DND-41 (cell line): Measurements from ENCODE around the gene TFDP2.
"Not testable (repeated sequence)": the region's sequence is repeated elsewhere in the genome, so short reads cannot be mapped to it uniquely, and the experiment has no call there.

Experiments used
- ATAC-seq: fragments of 200-7000 bp; cut with Tn5 transposase; 3 replicates; pipeline ENCODE4 v1.9.1; 2021; ENCODE audit warnings: low read depth; ENCODE audit not compliant: insufficient read depth
- DNase-seq: peaks from one replicate; pipeline ENCODE4 v3.0.0-alpha.2; 2020
- H2AFZ ChIP-seq: 2 replicates; pipeline ENCODE4 v1.6.0; 2012; ENCODE audit warnings: low read depth, low read length
- H3K27ac ChIP-seq: 2 replicates; pipeline ENCODE4 v1.5.1; 2012; ENCODE audit warnings: low read length, inconsistent platforms
- H3K27me3 ChIP-seq: fragments of 200-600 bp; sonication (generic); 2 replicates; pipeline ENCODE4 v1.6.0; 2012; ENCODE audit warnings: low read length, mild to moderate bottlenecking, inconsistent platforms; ENCODE audit not compliant: insufficient read depth, poor library complexity
- H3K36me3 ChIP-seq: 2 replicates; pipeline ENCODE4 v1.5.1; 2012; ENCODE audit warnings: low read length, inconsistent platforms; ENCODE audit not compliant: insufficient read depth
- H3K4me1 ChIP-seq: 2 replicates; pipeline ENCODE4 v1.5.1; 2012; ENCODE audit warnings: mild to moderate bottlenecking, low read length; ENCODE audit not compliant: insufficient read depth
- H3K4me2 ChIP-seq: 2 replicates; pipeline ENCODE4 v1.6.0; 2012; ENCODE audit warnings: mild to moderate bottlenecking, moderate library complexity, low read length, inconsistent platforms; ENCODE audit not compliant: insufficient read depth
- H3K4me3 ChIP-seq, 2 experiments: fragments of 200-600 bp in 1 of 2; shearing (Covaris generic) in 1 of 2; 2 replicates each; pipeline ENCODE4 v1.5.1; 2012 to 2016; ENCODE audit warnings: inconsistent platforms in 2 of 2, low read length in 2 of 2, mild to moderate bottlenecking in 2 of 2, low read depth in 1 of 2, moderate library complexity in 1 of 2
- H3K79me2 ChIP-seq: 2 replicates; pipeline ENCODE4 v1.6.0; 2012; ENCODE audit warnings: low read length, inconsistent platforms; ENCODE audit not compliant: insufficient read depth
- H3K9ac ChIP-seq: 2 replicates; pipeline ENCODE4 v1.6.0; 2012; ENCODE audit warnings: low read depth, mild to moderate bottlenecking, inconsistent platforms, low read length, moderate library complexity
- H3K9me3 ChIP-seq: 2 replicates; pipeline ENCODE4 v1.5.1; 2012; ENCODE audit warnings: low read length, moderate library complexity, mild to moderate bottlenecking, inconsistent platforms; ENCODE audit not compliant: insufficient read depth, severe bottlenecking
- H4K20me1 ChIP-seq: 2 replicates; pipeline ENCODE4 v1.6.0; 2012; ENCODE audit warnings: low read length; ENCODE audit not compliant: insufficient read depth
- CTCF ChIP-seq: IDR thresholded peaks from 2 replicates; pipeline ENCODE4 v1.5.1; 2012; ENCODE audit warnings: borderline replicate concordance, low read length, moderate library complexity, mild to moderate bottlenecking; ENCODE audit not compliant: poor library complexity, severe bottlenecking; ENCODE audit errors: extremely low read depth
- EZH2 ChIP-seq: IDR thresholded peaks from 3 replicates; pipeline ENCODE4 v1.6.1; 2012; ENCODE audit warnings: borderline replicate concordance, low read depth, mild to moderate bottlenecking, moderate library complexity, low read length, inconsistent platforms; ENCODE audit not compliant: severe bottlenecking

TFDP2 gene

GRCh38 chr3:142148044-142148791 is 1.1 kb downstream of the TFDP2 start:
- peak overlapping the region; percentile 85 for H3K27ac ChIP-seq
- H3K27me3 ChIP-seq = no peaks in the 10 kb centered on the region
- H3K9me3 ChIP-seq = no peaks in the 10 kb centered on the region
- H3K79me2 ChIP-seq = peaks cover 61% of the 10 kb centered on the region
- ATAC-seq (no peak), DNase-seq (no peak)
- TF ChIP-seq EZH2 (no peak), CTCF (no peak)
- H3K36me3 ChIP-seq = peaks cover 3% of the 10 kb centered on the region; the same call in 1 of the 2 replicates
- peak overlapping the region; percentile 81 for H3K4me2 ChIP-seq
- H3K4me1 ChIP-seq = peaks cover 43% of the 10 kb centered on the region
- H3K9ac ChIP-seq = peak overlapping the region; percentile 89
- no peaks in the 10 kb centered on the region for H4K20me1 ChIP-seq
- H3K4me3 ChIP-seq = peak overlapping the region; percentile 62 to 92
- H2AFZ ChIP-seq = peak overlapping the region; percentile 81

- H2AFZ ChIP-seq, H3K27me3 ChIP-seq, H3K9ac ChIP-seq, H3K9me3 ChIP-seq, DNase-seq, ATAC-seq, H4K20me1 ChIP-seq: not testable (repeated sequence)
- Histone ChIP-seq H3K36me3 (peaks cover 23% of the 10 kb centered on the region), H3K4me1 (peaks cover 44% of the 10 kb centered on the region), H3K79me2 (peaks cover 91% of the 10 kb centered on the region), H3K27ac (0 out of 2 replicates have a peak overlapping the region, but pooled peaks have one; percentile 12), H3K4me3 (peak overlapping the region in 1 of 2 experiments; percentile 25; a peak in 1 of 4 replicates), H3K4me2 (peak overlapping the region; percentile 81; the same call in 1 of the 2 replicates)
Observed at GRCh38 chr3:142144587-142144986, 4.8 kb downstream of the TFDP2 start.

GRCh38 chr3:142140608-142141285 is 8.6 kb downstream of the TFDP2 start:
- Histone ChIP-seq H3K79me2 (peaks cover 59% of the 10 kb centered on the region), H3K27ac (peak overlapping the region; percentile 44; the same call in 1 of the 2 replicates), H3K36me3 (peaks cover 23% of the 10 kb centered on the region), H3K4me1 (peaks cover 16% of the 10 kb centered on the region)
- not testable (repeated sequence) for DNase-seq, H3K4me2 ChIP-seq, H4K20me1 ChIP-seq, H3K9me3 ChIP-seq, ATAC-seq, H3K27me3 ChIP-seq, H3K9ac ChIP-seq, H2AFZ ChIP-seq, H3K4me3 ChIP-seq
- TF ChIP-seq CTCF = peak; percentile 28

- H4K20me1 ChIP-seq, H3K9ac ChIP-seq, ATAC-seq, H3K4me2 ChIP-seq, H3K27ac ChIP-seq, H3K9me3 ChIP-seq, H3K4me3 ChIP-seq, DNase-seq, H2AFZ ChIP-seq, H3K4me1 ChIP-seq, H3K27me3 ChIP-seq: not testable (repeated sequence)
- Histone ChIP-seq H3K79me2 (peaks cover 53% of the 10 kb centered on the region), H3K36me3 (peaks cover 18% of the 10 kb centered on the region)
Observed at GRCh38 chr3:142137089-142137488, 12.3 kb downstream of the TFDP2 start.
